GM12874 (cell line): ENCODE data around the gene CLDN6.

Experiments
- CTCF ChIP-seq: IDR thresholded peaks from 2 replicates; pipeline ENCODE4 v1.5.1; 2011; ENCODE audit warnings: low read depth, mild to moderate bottlenecking, control low read depth, low read length, moderate library complexity; ENCODE audit not compliant: insufficient read depth

Gene CLDN6

GRCh38 chr16:3015865-3016521, 2.0 kb downstream of the CLDN6 start:
- TF ChIP-seq CTCF: no peak

- no peak for TF ChIP-seq CTCF
Observed at GRCh38 chr16:3014971-3015370, 3.0 kb downstream of the CLDN6 start.

GRCh38 chr16:3013998-3014690, 3.8 kb downstream of the CLDN6 start:
- no peak for TF ChIP-seq CTCF

GRCh38 chr16:3013491-3013951, 4.5 kb downstream of the CLDN6 start:
- TF ChIP-seq CTCF: no peak

- no peak for TF ChIP-seq CTCF
Observed at GRCh38 chr16:3012828-3013420, 5.1 kb downstream of the CLDN6 start, which contains the start of gene CLDN9. TSS of gene CLDN9 (plus strand) at chr16:3012923. CDS start at chr16:3013363, 440 bp downstream.

- no peak for TF ChIP-seq CTCF
Observed at GRCh38 chr16:3012246-3012645, 5.7 kb downstream of the CLDN6 start.

- TF ChIP-seq CTCF: no peak
Observed at GRCh38 chr16:3010510-3010909, 7.5 kb downstream of the CLDN6 start.
